ENCODE data around the gene LRPAP1. TPM values are rescaled to one million over a fixed set of nuclear protein-coding genes. Genes with fewer than 3 reads are reported as not detected.

The LRPAP1 gene
- total and polyA plus RNA-seq, 12 donors = 49.9 to 418 (median 345) TPM

- H3K27ac ChIP-seq = no peak overlapping the region
- DNase-seq = no peak
- intact Hi-C loops (cut with DNase I) = no loop called here
- ATAC-seq = no peak
- WGBS, 2 donors = 94 to 95% methylated on average over 23 of the region's 23 CpGs
- H3K4me3 ChIP-seq = no peak overlapping the region
- H3K4me1 ChIP-seq = no peaks in the 10 kb centered on the region
- H3K27me3 ChIP-seq = no peaks in the 10 kb centered on the region
- TF ChIP-seq, protein P1, sequence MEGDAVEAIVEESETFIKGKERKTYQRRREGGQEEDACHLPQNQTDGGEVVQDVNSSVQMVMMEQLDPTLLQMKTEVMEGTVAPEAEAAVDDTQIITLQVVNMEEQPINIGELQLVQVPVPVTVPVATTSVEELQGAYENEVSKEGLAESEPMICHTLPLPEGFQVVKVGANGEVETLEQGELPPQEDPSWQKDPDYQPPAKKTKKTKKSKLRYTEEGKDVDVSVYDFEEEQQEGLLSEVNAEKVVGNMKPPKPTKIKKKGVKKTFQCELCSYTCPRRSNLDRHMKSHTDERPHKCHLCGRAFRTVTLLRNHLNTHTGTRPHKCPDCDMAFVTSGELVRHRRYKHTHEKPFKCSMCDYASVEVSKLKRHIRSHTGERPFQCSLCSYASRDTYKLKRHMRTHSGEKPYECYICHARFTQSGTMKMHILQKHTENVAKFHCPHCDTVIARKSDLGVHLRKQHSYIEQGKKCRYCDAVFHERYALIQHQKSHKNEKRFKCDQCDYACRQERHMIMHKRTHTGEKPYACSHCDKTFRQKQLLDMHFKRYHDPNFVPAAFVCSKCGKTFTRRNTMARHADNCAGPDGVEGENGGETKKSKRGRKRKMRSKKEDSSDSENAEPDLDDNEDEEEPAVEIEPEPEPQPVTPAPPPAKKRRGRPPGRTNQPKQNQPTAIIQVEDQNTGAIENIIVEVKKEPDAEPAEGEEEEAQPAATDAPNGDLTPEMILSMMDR (IDR thresholded peaks at IDR 0.05) = no peak
- H3K36me3 ChIP-seq = peaks cover 0 to 100% (median 68%) of the 10 kb centered on the region in 9 donors
- no peaks in the 10 kb centered on the region for H3K9me3 ChIP-seq
These were observed 12.6 kb downstream of the LRPAP1 start for GRCh38 chr4:3519468-3520264.

DNA sequence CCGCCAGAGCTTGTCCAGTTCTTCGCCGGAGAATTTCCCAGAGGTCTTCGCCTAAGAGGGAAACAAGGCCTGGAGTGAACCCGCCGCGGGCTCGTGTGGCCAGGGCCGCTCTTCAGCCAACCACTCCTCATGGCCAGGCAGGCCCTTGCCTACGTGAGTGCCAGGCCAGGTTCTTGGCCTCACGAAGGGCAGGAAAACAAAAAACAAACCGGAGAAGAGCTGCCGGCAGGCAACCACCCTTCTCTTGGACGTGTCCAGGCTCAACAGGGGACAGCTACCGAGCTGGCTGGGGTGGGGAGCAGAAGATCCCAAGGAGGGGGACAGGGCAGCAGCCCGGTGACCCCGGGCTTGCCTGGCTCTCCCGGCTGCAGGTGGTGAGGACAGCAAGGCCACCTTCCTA lies 13.3 kb downstream of the LRPAP1 start:
- Histone ChIP-seq H3K9me3 (no peaks in the 10 kb centered on the region), H3K4me1 (no peaks in the 10 kb centered on the region), H3K27me3 (no peaks in the 10 kb centered on the region), H3K27ac (no peak overlapping the region), H3K36me3 (peaks cover 0 to 100% (median 68%) of the 10 kb centered on the region in 9 donors), H3K4me3 (no peak overlapping the region)
- TF ChIP-seq, protein P1 (IDR thresholded peaks at IDR 0.05) = no peak
- intact Hi-C loops (cut with DNase I) = no loop called here
- no peak for ATAC-seq
- DNase-seq = no peak
- WGBS, 2 donors = 85 to 91% methylated on average over 18 of the region's 18 CpGs

DNA sequence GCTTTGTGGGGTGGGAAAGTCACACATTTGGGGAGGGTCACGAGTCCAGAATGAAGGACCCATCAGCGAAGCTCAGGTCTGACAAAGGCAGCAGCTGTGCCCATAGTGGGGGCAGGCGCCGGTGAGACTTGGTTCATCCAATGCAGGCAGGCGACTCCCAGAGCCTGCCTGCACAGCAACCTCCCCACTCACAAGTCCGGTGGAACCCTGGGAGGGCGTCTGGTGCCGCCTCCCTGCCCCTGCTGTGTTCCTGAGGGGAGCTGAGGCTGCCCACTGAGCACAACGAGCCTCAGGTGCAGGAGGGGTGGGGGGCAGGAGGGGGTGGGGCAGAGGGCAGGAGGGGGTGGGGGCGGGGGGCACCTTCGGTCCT lies 13.7 kb downstream of the LRPAP1 start:
- Histone ChIP-seq H3K27ac (no peak overlapping the region), H3K4me3 (no peak overlapping the region), H3K36me3 (peaks cover 0 to 100% (median 70%) of the 10 kb centered on the region in 9 donors), H3K4me1 (no peaks in the 10 kb centered on the region), H3K27me3 (no peaks in the 10 kb centered on the region), H3K9me3 (no peaks in the 10 kb centered on the region)
- DNase-seq (no peak), ATAC-seq (no peak)
- TF ChIP-seq, protein P1 (IDR thresholded peaks at IDR 0.05) = no peak
- intact Hi-C loops (cut with DNase I) = no loop called here
- 92% methylated on average over 8 to 11 of the region's 11 CpGs for WGBS, 2 donors

DNA sequence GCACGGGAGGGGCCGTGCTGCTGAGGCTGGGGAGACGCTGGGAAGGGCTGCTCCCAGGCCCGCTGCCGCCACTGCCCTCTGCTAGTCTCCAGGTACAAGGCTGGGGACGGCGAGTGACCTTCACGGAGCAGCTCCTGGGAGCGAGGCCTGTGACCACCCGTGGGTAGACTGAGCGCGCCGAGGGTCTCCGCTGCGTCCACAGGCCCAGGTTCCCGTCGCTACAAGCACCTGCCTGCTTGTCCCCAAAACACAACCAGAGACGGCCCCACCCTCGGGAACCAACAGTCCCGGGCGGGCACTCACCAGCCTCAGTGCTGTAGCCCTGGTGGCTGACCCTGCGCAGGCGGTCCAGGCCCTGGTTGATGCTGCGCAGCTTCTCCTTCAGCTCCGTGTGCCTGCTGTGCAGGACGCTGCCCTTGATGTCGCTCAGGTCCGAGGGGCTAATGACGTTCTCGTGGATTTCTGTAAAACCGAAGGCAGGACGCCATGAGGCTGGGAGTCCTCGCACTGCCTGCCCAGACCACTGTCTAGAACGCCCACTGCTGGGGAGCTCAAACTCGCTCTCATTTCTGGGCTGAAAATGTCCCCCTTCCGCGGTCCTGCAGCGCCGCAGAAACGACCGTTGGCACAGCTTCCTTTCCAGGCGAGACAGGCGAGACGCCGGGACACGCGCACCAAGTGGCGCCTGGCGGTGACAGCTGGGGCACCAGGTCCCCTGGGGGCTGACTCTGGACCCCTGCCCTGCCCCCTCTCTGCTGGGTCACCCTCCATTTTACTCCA lies 14.3 kb downstream of the LRPAP1 start:
- H3K4me3 ChIP-seq = no peak overlapping the region
- TF ChIP-seq, protein P1 (IDR thresholded peaks at IDR 0.05) = no peak
- WGBS, 2 donors = 94 to 96% methylated on average over 49 of the region's 49 CpGs
- ATAC-seq (no peak), DNase-seq (no peak)
- H3K27ac ChIP-seq = no peak overlapping the region
- no peaks in the 10 kb centered on the region for H3K4me1 ChIP-seq
- peaks cover under 1 to 100% (median 76%) of the 10 kb centered on the region in 9 donors for H3K36me3 ChIP-seq
- H3K9me3 ChIP-seq = no peaks in the 10 kb centered on the region
- intact Hi-C loops (cut with DNase I) = no loop called here
- H3K27me3 ChIP-seq = no peaks in the 10 kb centered on the region

All from heart right ventricle (tissue), 16 donors.